Skin of body (tissue), 2 donors: ENCODE measurements around the gene TOR1B. TPM values are rescaled to one million over a fixed set of nuclear protein-coding genes. Genes with fewer than 3 reads are reported as not detected.
"Not testable (repeated sequence)": the region's sequence is repeated elsewhere in the genome, so short reads cannot be mapped to it uniquely, and the experiment has no call there.

Experiments
- DNase-seq: peaks from one replicate; lab custom pipeline; 2025; lab: John Stamatoyannopoulos, UW
- total RNA-seq: library from RNA; depleted of rRNA; stranded (reverse); fragments of >200 nt; gene quantifications from one replicate; pipeline ENCODE4 v1.2.3, GENCODE V29; 2014

Gene TOR1B, protein sequence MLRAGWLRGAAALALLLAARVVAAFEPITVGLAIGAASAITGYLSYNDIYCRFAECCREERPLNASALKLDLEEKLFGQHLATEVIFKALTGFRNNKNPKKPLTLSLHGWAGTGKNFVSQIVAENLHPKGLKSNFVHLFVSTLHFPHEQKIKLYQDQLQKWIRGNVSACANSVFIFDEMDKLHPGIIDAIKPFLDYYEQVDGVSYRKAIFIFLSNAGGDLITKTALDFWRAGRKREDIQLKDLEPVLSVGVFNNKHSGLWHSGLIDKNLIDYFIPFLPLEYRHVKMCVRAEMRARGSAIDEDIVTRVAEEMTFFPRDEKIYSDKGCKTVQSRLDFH
- total RNA-seq = 16.1 TPM

DNA sequence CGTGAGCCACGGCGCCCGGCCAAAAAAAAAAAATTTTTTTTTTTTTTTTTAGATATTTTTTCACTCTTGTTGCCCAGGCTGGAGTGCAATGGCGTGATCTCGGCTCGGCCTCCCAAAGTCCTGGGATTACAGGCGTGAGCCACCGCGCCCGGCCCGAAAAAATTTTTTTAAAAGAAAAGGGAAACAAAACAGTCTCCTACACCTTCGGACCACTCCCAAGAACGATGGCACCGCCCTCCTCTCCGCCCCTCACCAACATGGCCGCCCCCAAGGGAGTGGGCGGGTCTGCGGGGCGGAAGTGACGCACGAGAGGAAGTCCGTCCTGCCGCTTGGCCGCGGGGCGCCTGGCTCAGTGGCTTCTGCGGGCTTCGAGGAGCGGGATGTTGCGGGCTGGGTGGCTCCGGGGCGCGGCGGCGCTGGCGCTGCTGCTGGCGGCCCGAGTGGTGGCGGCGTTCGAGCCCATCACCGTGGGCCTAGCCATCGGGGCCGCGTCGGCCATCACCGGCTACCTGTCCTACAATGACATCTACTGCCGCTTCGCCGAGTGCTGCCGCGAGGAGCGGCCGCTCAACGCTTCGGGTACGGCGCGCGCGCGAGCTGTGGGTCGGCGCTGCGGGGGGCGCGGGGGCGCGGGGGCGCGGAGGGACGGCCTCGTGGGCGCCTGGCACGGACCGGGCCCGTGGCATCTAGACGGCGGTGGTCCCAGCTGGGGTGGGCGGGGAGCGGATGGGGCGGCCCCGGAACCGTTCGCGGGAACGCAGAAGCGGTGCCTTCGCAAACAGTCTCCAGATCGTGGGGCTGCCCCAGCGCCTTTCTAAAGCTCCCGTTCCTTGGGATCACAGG, at the start of gene TOR1B:
Gene TOR1B, plus strand, starts transcription at position 352 of the 843 bp plus-strand sequence. Its CDS starts 29 bp downstream, at position 381.
- DNase-seq = peak; percentile 90

DNA sequence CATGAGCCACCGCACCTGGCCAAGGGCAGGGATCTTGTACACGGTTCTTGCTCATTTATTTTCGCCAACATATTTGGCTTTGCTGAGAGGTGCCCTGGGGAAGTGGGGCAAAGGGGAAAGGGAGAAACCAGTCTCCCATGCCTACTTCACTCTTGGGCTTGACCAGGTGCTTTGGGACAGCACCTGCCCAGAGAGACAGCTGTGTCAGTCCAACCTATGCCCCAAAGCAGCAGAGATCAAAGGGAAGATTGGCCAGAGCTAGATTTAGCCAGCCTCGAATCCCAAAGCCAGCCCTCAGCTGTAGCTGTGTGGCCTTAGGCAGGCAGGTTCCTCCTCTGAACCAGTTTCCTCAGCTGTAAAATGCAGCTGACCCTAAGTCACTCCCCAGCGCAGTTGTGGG, 47.8 kb upstream of the TOR1B start:
- DNase-seq = no peak

DNA sequence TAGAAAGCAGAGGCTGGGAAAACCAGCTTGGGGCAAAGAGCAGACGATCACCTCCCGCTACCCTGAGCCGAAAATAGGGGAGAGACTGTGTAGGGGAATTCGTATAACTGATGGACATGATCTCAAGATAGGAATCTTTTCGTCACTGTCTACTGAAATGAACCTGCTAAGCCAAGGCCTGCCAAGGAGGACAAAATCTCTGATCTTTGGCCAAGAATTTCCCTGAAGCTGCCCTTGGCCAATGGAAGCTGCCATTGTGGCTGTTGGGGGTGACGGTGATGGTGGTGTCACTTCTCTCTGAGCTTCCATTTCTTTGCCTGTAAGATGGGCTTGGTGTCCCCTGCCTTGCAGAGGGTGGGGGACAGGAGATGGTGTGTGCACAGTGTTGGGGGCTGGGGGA, 46.8 kb upstream of the TOR1B start:
- DNase-seq = no peak

- DNase-seq = no peak
Measured at GRCh38 chr9:129757045-129757444, 45.9 kb upstream of the TOR1B start.

DNA sequence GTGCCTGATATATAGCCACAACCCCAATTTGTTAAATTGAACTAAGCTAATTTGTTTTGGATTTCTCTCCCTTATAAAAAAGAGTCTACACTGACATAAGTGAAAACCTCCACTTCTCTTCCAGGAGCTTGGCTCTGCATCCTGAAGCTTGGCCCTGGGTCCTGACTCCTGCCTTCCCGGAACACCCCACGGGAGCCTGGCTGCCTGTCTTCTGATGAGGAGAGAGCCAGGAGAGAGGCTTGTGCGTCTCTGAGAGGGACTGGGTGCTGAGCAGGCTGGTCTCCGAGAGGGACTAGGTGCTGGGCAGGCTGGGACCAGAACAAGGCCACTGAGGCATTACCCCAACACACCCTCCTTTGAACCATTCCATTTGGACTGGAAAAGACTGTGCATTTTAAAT, 43.7 kb upstream of the TOR1B start:
- no peak for DNase-seq

DNA sequence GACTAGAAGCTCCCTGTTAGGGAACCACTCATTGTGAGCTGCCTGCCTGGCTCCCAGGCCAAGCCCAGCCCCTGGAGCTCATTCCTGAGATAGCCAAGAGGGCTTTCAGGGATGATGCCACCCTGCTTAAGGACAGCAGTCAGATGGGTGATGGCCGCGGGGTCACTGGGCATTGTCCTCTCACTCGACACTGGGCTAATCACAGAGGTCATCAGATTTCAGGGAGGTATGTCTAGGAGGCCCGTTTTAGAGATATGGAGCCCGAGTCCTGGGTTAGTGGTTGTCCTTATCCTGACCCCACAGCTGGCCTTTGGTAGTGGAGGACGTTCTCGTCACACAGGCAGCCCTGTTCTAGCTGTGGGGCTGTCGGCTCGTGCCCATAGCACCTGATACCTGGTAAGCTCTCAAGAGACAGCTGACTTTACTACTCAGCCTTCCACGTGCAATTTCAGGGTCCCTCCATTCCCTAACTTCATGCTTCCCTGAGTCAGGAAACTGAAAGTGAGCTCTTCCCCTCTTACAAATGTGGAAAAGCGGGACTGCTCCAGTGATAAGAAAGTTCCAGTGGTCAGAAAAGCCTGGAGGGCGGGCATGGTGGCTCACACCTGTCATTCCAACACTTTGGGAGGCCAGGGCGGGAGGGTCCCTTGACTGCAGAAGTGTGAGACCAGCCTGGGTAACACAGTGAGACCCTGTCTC, 43.0 kb upstream of the TOR1B start:
- no peak for DNase-seq

- DNase-seq = not testable (repeated sequence)
Measured at GRCh38 chr9:129760784-129761183, 42.2 kb upstream of the TOR1B start.

GRCh38 chr9:129761293-129761900, 41.6 kb upstream of the TOR1B start:
- DNase-seq = peak; percentile 50

- DNase-seq = peak; percentile 69
Measured at GRCh38 chr9:129761901-129762369, 41.0 kb upstream of the TOR1B start.

DNA sequence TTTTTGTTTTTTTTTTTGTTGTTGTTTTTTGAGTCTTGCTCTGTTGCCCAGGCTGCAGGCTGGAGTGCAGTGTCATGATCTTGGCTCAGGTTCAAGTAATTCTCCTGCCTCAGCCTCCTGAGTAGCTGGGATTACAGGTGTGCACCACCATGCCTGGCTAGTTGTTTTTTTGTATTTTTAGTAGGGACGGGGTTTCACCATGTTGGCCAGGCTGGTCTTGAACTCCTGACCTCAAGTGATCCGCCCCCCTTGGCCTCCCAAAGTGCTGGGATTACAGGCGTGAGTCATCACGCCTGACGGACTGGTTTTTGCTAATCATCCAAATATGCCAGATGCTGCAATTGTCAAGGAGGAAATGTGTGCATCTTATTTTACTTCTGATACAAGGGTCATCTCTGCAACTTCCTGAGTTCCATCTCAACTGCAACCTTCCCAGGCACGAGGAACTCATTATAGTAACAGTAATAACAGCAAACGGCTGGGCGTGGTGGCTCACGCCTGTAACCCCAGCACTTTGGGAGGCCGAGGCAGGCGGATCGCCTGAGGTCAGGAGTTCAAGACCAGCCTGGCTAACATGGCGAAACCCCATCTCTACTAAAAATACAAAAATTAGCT, 40.5 kb upstream of the TOR1B start:
- peak; percentile 34 for DNase-seq

- peak; percentile 28 for DNase-seq
Measured at GRCh38 chr9:129762985-129763926, 39.7 kb upstream of the TOR1B start.

- DNase-seq = no peak
Measured at GRCh38 chr9:129765764-129766317, 37.1 kb upstream of the TOR1B start.

DNA sequence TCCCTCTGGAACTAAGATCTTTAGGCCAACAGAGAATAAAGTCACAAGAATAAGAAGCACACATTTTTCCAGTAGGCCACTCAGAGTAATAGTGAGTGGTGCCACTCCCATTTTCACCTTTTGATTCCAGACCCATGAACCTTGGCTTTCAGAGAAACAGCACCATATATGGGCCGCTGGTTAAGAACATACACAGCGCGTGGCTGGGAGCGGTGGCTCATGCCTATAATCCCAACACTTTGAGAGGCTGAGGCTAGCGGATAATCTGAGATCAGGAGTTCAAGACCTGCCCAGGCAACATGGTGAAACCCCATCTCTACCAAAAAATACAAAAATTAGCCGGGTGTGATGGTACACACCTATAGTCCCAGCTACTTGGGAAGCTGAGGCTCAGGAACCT, 34.5 kb upstream of the TOR1B start:
- DNase-seq = no peak

- DNase-seq = no peak
Measured at GRCh38 chr9:129769669-129770068, 33.3 kb upstream of the TOR1B start.

DNA sequence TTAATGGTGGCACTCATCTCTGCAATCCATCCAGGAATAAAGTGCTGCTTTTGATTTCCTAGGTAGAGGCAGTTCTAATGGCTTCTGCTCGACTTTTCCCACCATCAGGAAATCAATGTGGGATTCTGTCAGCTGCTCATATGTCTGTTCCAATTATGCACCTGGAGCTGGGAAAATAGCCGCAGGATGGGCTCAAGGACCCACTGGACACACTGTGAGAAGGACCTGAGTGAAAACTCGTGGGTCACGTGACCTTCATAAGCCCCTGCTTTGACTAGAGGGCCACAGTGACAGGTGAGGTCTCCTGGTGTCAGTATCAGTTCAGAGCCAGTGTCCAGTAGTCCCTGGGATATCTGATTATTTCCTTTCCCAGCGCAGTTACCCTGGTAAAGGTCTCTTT, 32.2 kb upstream of the TOR1B start:
- no peak for DNase-seq

DNA sequence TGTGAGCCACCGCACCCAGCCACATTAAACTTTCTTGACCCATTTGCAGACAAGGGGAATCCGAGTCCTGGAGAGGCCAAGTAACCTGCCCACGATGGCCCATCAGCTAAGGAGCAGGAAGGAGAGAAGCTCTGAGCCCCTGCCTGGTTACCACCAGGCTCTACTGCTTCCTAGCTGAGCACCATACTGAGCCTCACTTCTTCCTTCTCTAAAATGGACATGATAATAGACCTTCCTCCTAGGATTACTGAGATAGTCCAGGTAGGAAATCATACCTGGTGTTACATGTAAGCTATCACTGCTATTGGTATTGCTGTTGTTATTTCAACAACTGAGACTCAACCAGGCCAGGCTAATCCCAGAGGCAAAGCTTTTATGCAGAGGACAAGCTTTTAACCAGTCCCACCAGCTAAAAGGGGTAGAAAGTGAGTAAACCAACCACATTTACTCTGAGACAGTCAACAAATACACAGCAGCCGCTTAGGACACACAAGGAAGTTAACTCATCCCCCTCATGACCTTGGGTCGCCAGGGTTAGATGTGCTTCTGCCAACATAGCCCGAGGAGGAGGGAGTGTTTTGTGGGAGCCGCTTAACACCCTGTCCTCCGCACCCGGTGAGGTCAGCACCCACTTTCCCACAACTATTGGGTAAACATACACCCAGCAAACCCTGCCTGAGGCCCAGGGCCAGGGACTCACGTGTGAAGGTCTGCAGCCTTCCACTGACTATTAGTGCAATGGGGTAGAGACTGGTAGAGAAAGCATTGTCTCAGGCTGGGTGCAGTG, 29.5 kb upstream of the TOR1B start:
- DNase-seq = no peak

GRCh38 chr9:129774791-129775447, 28.1 kb upstream of the TOR1B start:
- no peak for DNase-seq

GRCh38 chr9:129775448-129775798, 27.6 kb upstream of the TOR1B start:
- DNase-seq = no peak
